Left ventricle myocardium superior (tissue), 1 donor: ENCODE results near the gene PPFIBP1. TPM values are rescaled to one million over a fixed set of nuclear protein-coding genes. Genes with fewer than 3 reads are reported as not detected.

Experiments used
- ATAC-seq: fragments of 200-7000 bp; cut with Tn5 transposase; one replicate; pipeline ENCODE4 v1.9.1; 2020; ENCODE audit warnings: mild to moderate bottlenecking, moderate library complexity
- DNase-seq: peaks from one replicate; pipeline ENCODE4 v3.0.0-alpha.2; 2020
- intact Hi-C: fragments of 100-400 bp; cut with micrococcal nuclease; formaldehyde crosslinking; loops from one replicate; pipeline ENCODE4 v1.11.0; 2022
- total RNA-seq: library from RNA; stranded (reverse); fragmentation: NEBNext Ultra II Directional; extraction: Animal tissue kit (Norgen Biotek cat#: 25700); gene quantifications from one replicate; pipeline ENCODE4 v1.2.1, GENCODE V29; 2021
- donor health status: DM: no; HTN: yes; CAD: no; lungs with severe emphysema.

PPFIBP1 gene
- total RNA-seq, 1 donor from 2014 or later, result 332 TPM

DNA sequence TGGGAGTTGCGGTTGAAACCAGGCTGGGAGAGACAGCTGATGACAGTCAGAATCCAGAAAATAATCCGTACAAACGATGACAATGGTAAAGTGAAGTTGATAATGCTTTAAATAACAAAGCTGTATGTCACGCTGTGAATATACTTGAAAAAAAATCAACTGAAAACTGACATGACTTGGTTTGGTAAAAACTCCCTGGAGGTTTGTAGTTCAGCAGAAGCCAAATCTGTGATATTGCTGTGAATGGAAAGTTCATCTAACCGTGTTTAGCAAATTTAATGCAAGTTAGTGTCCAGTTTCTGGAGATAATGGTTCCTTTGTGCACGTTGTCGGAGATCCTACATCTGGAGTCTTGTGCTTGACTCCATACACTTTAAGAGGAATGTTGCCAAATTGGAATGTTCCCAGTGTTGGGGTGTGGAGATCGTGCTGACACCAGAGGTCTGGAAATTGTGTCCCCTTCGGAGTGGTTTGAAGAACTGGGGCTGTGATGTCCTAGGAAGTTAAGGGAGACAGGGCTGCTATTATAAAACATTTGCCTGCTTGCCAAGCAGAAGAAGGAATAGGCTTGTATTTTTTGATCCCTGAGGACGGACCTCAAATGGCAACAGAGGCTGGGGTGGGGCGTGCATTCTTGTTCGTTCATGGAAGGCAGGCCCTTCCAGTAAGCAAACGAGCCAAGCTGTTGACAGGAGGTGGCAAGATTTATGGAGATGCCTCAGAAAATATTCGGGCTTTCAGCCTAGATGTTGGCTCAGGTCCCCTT lies 30.6 kb downstream of the PPFIBP1 start:
- DNase-seq (peak; percentile 82), ATAC-seq (peak; percentile 80)
- intact Hi-C loops, result no loop called here

GRCh38 chr12:27555361-27555760 lies 31.4 kb downstream of the PPFIBP1 start:
- intact Hi-C loops, result no loop called here
- no peak for ATAC-seq

DNA sequence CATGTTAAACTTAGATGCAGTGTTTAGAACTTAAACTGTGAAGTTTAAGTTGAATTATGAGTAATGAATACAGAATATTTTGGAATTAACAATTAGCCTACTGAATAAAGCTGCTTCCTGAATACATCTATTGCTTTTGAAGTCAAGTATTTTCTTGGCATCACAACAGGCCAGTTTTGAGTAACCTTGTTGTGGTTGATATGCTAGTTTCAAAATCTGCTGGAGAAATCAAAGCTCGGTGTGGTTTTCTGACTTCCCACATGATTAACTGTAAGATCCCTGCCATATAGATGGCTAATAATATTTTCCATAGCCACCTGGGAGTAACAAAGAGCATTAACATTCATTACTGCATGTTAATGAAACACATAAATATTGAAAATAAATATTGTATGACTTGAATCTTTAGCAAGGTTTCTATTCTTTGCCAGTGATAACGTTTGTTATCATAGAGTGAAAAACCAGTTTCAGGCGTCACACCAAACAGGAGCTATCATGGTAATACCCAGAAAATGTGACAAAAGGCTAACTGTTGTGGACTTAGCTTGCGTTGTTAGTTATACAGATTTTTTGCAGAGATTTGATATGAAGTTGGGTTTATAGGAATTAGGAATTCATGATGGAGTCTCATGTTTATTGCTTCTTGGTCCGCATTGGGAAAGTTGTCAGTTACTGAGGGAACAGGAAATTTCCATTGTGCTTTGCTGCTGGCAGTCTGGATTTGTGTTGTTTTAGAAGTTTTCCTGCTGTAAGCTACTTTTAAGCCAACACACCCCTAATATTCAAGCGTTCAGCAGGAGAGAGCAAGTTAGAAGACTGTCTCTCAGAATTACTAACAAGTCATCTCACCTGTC lies 32.1 kb downstream of the PPFIBP1 start:
- ATAC-seq, result no peak
- intact Hi-C loops, result no loop called here
- DNase-seq, result no peak

More at GRCh38 chr12:27555361-27555760, 31.4 kb downstream of the PPFIBP1 start:
- no peak for DNase-seq

GRCh38 chr12:27560126-27560525 lies 36.1 kb downstream of the PPFIBP1 start:
- ATAC-seq, result no peak
- DNase-seq, result no peak
- intact Hi-C loops, result no loop called here

DNA sequence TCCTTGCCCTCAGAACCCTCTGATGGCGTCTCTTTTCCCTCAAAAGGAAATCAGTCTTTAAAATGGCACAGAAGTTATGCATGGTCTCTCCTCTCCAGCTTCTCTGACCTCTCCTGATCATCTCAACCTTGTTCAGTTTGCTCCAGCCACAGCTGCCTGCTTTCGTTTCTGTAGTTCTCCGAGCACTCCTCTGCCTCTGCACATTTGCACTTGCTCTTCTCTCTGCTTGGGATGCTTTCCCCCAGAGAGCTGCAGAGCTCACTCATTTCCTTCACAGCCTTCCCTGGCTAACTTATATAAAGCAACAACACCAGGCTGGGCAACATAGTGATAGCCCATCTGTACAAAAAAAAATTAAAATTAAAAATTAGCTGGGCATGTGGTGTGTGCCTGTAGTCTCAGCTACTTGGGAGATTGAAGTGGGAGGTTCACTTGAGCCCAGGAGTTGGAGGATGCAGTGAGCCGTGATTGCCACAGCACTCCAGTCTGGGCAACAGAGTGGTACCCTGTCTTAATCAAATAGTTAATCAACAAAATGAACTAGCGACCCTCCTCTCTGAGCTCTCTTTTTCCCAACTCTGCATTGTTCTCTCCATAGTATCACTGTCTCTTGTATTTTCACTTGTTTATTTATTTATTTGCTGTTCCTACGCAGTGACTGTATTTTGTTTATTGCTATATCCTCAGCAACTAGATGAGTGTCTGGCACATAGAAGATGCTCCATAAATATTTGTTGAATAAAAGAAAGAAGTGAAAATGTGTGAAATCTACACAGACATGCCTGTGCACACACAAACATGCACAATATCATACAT lies 37.7 kb downstream of the PPFIBP1 start:
- intact Hi-C loops, result no loop called here
- ATAC-seq (peak; percentile 74), DNase-seq (no peak)

GRCh38 chr12:27564612-27565213 lies 40.7 kb downstream of the PPFIBP1 start:
- DNase-seq (no peak), ATAC-seq (no peak)
- intact Hi-C loops, result no loop called here

DNA sequence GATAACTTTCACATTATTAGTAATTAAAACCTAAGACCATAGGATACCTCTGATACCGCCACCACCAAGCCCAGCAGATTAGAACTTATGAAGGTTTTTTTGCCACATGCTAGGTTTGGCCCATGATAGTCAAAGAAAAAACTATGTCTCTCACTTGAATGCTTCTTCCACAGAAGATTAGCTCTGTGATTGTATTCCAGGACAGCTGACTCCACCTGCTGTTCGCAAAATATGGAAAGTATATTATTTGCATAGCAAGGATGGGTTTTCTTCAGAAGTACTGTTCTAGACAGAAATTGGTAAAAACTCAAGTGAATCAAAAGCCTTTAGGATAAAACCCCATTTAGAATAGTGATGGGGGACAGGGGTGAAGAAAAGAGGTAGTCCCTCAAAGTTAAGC lies 42.2 kb downstream of the PPFIBP1 start:
- ATAC-seq, result no peak
- intact Hi-C loops, result no loop called here
- DNase-seq, result no peak

GRCh38 chr12:27566626-27567025 lies 42.6 kb downstream of the PPFIBP1 start:
- ATAC-seq, result peak; percentile 46
- intact Hi-C loops, result no loop called here
- no peak for DNase-seq

GRCh38 chr12:27571463-27571862 lies 47.5 kb downstream of the PPFIBP1 start:
- intact Hi-C loops, result no loop called here
- ATAC-seq, result peak; percentile 43
- no peak for DNase-seq

DNA sequence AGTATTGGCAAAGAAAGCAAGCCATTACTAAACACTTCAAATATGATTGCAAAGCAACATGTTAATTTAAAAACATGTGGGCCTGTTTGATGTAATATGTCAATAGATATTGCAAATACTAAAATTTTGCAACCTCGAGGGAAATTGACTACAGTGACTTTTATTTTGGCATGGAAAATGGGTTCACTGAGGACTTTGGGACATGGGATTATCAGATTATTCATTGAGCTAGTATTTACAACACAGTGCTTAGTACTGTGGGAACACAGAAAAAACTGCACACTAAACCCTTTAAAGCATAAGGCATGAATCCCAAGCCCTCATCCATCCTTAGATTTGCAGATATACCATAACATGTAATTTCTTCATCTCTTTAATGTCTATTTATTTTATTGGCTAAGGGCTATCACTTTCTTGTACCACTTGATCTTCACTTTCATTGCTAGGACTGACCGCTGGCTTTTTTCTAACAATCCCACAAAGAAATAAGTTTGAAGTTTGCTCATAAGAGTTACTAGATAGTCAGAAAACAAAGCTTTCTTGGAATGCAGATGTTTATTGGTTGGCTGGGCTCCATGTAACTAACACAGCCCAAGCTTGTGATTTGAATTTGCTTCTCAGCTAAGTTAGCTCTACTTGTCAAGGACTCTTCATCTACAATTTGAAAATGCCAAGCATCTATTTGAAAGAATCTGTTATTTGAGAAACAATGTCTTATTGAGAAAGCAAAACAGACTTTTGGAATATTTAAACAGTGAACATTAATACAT lies 48.7 kb downstream of the PPFIBP1 start:
- ATAC-seq (no peak), DNase-seq (no peak)
- intact Hi-C loops, result no loop called here

- intact Hi-C loops, result no loop called here
- no peak for DNase-seq
- ATAC-seq, result no peak
These were observed 50.0 kb downstream of the PPFIBP1 start for GRCh38 chr12:27573972-27574371.

GRCh38 chr12:27575090-27575761 lies 51.2 kb downstream of the PPFIBP1 start:
- intact Hi-C loops, result no loop called here
- no peak for DNase-seq
- ATAC-seq, result no peak

- ATAC-seq (no peak), DNase-seq (no peak)
- intact Hi-C loops, result no loop called here
These were observed 51.7 kb downstream of the PPFIBP1 start for GRCh38 chr12:27575762-27576118.

DNA sequence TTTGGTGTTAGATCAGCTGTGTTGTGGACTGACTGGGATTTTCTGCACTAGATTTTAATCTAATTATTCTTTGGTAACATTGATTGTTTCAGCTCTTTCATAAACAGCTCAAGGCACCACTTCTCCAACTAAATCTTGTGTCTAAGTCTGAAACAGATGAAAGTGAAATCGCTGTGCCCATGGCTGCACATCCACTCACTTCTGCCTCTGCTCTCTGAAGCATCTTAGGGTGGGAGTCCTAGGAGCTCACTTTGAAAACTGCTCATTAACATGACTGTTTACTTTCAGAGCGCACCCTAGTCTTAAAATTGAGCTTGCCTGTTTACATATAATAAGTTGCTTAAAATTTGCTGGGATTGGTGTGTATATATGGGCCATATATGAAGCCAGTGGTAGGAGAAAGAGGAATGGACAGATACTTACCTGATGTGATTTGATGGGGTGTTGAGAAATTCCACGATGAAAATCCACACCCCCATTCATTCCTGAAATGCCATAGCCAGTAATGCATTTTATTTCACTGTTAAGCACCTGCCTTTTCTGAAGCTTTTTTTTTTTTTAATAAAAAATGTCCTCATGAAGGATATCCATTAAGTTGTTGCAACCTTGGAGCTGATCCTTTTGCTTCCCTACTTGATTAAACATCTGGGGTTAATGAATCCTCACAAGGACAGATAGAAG lies 52.8 kb downstream of the PPFIBP1 start:
- no peak for DNase-seq
- intact Hi-C loops, result no loop called here
- no peak for ATAC-seq

- intact Hi-C loops, result no loop called here
- DNase-seq (no peak), ATAC-seq (no peak)
These were observed 53.7 kb downstream of the PPFIBP1 start for GRCh38 chr12:27577688-27578087.

- peak; percentile 44 for ATAC-seq
- intact Hi-C loops, result no loop called here
- DNase-seq, result no peak
These were observed 54.8 kb downstream of the PPFIBP1 start for GRCh38 chr12:27578689-27579372.
